GM23338 (cell line): ENCODE results near the gene MCIDAS. TPM values are rescaled to one million over a fixed set of nuclear protein-coding genes. Genes with fewer than 3 reads are reported as not detected.

Source experiments
- ATAC-seq: fragments of 200-7000 bp; cut with Tn5 transposase; 3 replicates; pipeline ENCODE4 v1.9.1; 2020
- DNase-seq: peaks from one replicate; pipeline ENCODE4 v3.0.0-alpha.2; 2015; ENCODE audit warnings: low spot score
- H2AFZ ChIP-seq: fragments of 200-600 bp; sonication (generic); 2 replicates; pipeline ENCODE4 v1.8.0; 2016; ENCODE audit warnings: antibody characterized with exemption, mild to moderate bottlenecking, moderate library complexity
- H3F3A ChIP-seq: fragments of 200-600 bp; sonication (generic); replicated peaks from 2 replicates; pipeline ENCODE4 v1.8.0; 2017; ENCODE audit warnings: antibody characterized with exemption, mixed run types, low read depth
- H3K27ac ChIP-seq: fragments of 200-600 bp; sonication (generic); 2 replicates; pipeline ENCODE4 v1.6.1; 2016; ENCODE audit warnings: low read depth
- H3K27me3 ChIP-seq: fragments of 200-600 bp; sonication (generic); 2 replicates; pipeline ENCODE4 v1.8.0; 2016; ENCODE audit warnings: mild to moderate bottlenecking, mixed run types, moderate library complexity; ENCODE audit not compliant: insufficient read depth
- H3K36me3 ChIP-seq: fragments of 200-600 bp; sonication (generic); 2 replicates; pipeline ENCODE4 v1.8.0; 2016; ENCODE audit warnings: mild to moderate bottlenecking; ENCODE audit not compliant: insufficient read depth
- H3K4me1 ChIP-seq: fragments of 200-600 bp; sonication (generic); 2 replicates; pipeline ENCODE4 v1.8.0; 2016; ENCODE audit warnings: mild to moderate bottlenecking, moderate library complexity; ENCODE audit not compliant: insufficient read depth
- H3K4me2 ChIP-seq: fragments of 200-600 bp; sonication (generic); 2 replicates; pipeline ENCODE4 v1.7.1; 2017; ENCODE audit warnings: mixed run types
- H3K4me3 ChIP-seq: fragments of 200-600 bp; sonication (generic); 2 replicates; pipeline ENCODE4 v1.6.1; 2016; ENCODE audit warnings: mixed run types
- H3K79me2 ChIP-seq: fragments of 200-600 bp; sonication (generic); replicated peaks from 2 replicates; pipeline ENCODE4 v1.8.0; 2017; ENCODE audit warnings: mild to moderate bottlenecking; ENCODE audit not compliant: insufficient read depth
- H3K9me2 ChIP-seq: fragments of 200-600 bp; sonication (generic); 2 replicates; pipeline ENCODE4 v1.8.0; 2017; ENCODE audit not compliant: insufficient read depth
- H4K20me1 ChIP-seq: fragments of 200-600 bp; sonication (generic); replicated peaks from 2 replicates; pipeline ENCODE4 v1.8.0; 2017; ENCODE audit warnings: mild to moderate bottlenecking; ENCODE audit not compliant: insufficient read depth
- H3K27ac Mint-ChIP-seq: 2 replicates; pipeline ENCODE4 v1.8.0; 2020; ENCODE audit warnings: inconsistent platforms, mild to moderate bottlenecking, moderate library complexity, mixed read lengths
- H3K27me3 Mint-ChIP-seq: 3 replicates; pipeline ENCODE4 v1.8.0; 2022; ENCODE audit warnings: low read depth, mild to moderate bottlenecking, moderate library complexity, mixed read lengths, inconsistent platforms; ENCODE audit not compliant: insufficient read depth, poor library complexity
- H3K36me3 Mint-ChIP-seq: 3 replicates; pipeline ENCODE4 v1.8.0; 2021; ENCODE audit warnings: low read depth, mild to moderate bottlenecking, inconsistent platforms, moderate library complexity, mixed read lengths
- H3K4me1 Mint-ChIP-seq: 3 replicates; pipeline ENCODE4 v1.8.0; 2020; ENCODE audit warnings: mild to moderate bottlenecking, inconsistent platforms, mixed read lengths
- H3K4me3 Mint-ChIP-seq: 3 replicates; pipeline ENCODE4 v1.8.0; 2021; ENCODE audit warnings: moderate library complexity, mild to moderate bottlenecking, inconsistent platforms, mixed read lengths
- H3K9me3 Mint-ChIP-seq: 3 replicates; pipeline ENCODE4 v1.8.0; 2020; ENCODE audit warnings: moderate library complexity, mild to moderate bottlenecking, inconsistent platforms, mixed read lengths
- CREB1 ChIP-seq: fragments of 250-450 bp; sonication (Bioruptor Pico); IDR thresholded peaks from 2 replicates; pipeline ENCODE4 v1.5.0; 2020; ENCODE audit warnings: low read depth, mild to moderate bottlenecking, moderate library complexity
- EZH2 ChIP-seq: fragments of 200-600 bp; sonication (generic); IDR thresholded peaks from one replicate; pipeline ENCODE4 v1.8.0; 2017; ENCODE audit warnings: antibody characterized with exemption, mild to moderate bottlenecking, low read depth; ENCODE audit not compliant: unreplicated experiment
- EZH2phosphoT487 ChIP-seq: fragments of 200-600 bp; sonication (generic); IDR thresholded peaks from one replicate; pipeline ENCODE4 v1.8.1; 2018; ENCODE audit warnings: antibody characterized with exemption; ENCODE audit not compliant: unreplicated experiment
- JUNB ChIP-seq: IDR thresholded peaks from one replicate; pipeline ENCODE4 v1.6.1; 2016; ENCODE audit warnings: antibody characterized with exemption; ENCODE audit not compliant: unreplicated experiment
- NANOG ChIP-seq: IDR thresholded peaks from 2 replicates; pipeline ENCODE4 v1.6.1; 2016; ENCODE audit warnings: antibody characterized with exemption, borderline replicate concordance
- POLR2AphosphoS5 ChIP-seq: IDR thresholded peaks from 2 replicates; pipeline ENCODE4 v1.6.1; 2016; ENCODE audit warnings: antibody characterized with exemption, low read depth
- ZNF114 ChIP-seq: fragments of 250-450 bp; sonication (Bioruptor Pico); IDR thresholded peaks from 2 replicates; pipeline ENCODE4 v1.5.0; 2020; ENCODE audit warnings: mild to moderate bottlenecking, moderate library complexity
- ZNF331 ChIP-seq: fragments of 250-450 bp; sonication (Bioruptor Pico); IDR thresholded peaks from 2 replicates; pipeline ENCODE4 v1.5.0; 2020; ENCODE audit warnings: low read depth, mild to moderate bottlenecking, moderate library complexity
- polyA plus RNA-seq: library from polyadenylated mRNA; unstranded; fragments of >200 nt; fragmentation: Nextera tagmentation; extraction: Ambion mirVana; gene quantifications from 2 replicates; pipeline ENCODE4 v1.2.1, GENCODE V29; 2016
- total RNA-seq: library from RNA; depleted of rRNA; stranded (reverse); fragments of >200 nt; shearing (Covaris generic); gene quantifications from 2 replicates; pipeline ENCODE4 v1.2.3, GENCODE V29; 2014
- TF ChIP-seq, protein P1 (sequence below): IDR thresholded peaks from 2 replicates; pipeline ENCODE4 v1.6.1; 2016; ENCODE audit warnings: antibody characterized with exemption
- TF ChIP-seq, protein P2 (sequence below), 2 experiments: fragments of 200-600 bp in 1 of 2; sonication (generic) in 1 of 2; conservative IDR thresholded peaks; 2 replicates each; pipeline versions ENCODE4 v1.5.1 to v1.6.1; 2016 to 2017; ENCODE audit warnings: antibody characterized with exemption in 2 of 2, low read depth in 2 of 2, mild to moderate bottlenecking in 2 of 2, moderate library complexity in 1 of 2

The MCIDAS gene
- total and polyA plus RNA-seq, 2 experiments from 2014 or later: not detected

DNA sequence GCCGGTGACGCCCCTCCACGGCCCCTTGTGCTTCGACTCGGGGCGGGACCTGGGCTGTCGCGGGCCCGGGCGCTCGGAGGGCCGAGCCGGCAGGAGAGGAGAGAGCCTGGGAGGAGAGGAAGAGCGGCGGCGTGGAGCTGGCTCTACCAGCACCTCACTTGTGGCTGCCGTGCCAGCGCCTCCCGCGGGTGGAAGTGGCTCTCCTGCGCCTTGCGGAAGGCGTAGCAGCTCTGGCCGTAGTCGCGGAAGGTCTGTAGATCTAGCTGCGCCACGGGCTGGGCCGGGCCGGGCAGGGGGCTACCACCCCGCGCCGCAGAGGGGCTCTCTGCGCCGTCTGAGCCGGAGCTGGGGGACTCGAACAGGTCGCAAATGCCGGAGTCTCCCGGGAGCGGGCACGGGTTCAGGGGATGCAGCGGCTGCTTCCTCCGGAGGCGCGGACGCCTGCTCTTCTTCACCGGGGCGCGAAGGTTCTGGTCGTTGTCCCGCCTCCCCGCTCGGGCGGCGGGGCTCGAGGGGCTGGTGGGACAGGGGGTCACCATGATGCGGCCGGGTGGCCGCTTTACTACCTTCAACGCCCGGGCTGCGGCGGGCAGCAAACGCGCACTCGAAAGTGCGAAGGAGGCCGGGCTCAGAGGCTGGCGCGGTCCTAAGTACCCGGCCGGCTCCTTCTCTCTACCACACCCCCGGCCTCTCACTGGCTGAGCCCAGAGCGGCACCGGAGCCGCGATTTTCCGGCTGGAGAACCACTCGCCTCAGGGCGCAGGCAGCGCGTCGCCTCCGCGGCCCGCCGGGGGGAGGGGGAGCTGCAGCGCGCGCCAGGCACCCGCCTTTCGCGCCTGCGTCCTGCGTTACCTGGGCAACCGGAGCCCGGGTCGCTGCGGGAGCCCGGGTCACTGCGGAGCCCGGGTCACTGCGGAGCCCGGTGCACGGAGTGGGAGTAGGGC is 6.1 kb upstream of the MCIDAS start, which contains the start of gene CCNO (continued):
- TF ChIP-seq ZNF114 (CRISPR knock-in tag) (no peak), JUNB (no peak), EZH2phosphoT487 (peak; percentile 55), NANOG (no peak), EZH2 (peak; percentile 90), POLR2AphosphoS5 (no peak), CREB1 (CRISPR knock-in tag) (peak; percentile 48; the same call in 1 of the 2 replicates)
- TF ChIP-seq, protein P1, sequence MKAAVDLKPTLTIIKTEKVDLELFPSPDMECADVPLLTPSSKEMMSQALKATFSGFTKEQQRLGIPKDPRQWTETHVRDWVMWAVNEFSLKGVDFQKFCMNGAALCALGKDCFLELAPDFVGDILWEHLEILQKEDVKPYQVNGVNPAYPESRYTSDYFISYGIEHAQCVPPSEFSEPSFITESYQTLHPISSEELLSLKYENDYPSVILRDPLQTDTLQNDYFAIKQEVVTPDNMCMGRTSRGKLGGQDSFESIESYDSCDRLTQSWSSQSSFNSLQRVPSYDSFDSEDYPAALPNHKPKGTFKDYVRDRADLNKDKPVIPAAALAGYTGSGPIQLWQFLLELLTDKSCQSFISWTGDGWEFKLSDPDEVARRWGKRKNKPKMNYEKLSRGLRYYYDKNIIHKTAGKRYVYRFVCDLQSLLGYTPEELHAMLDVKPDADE: no peak

DNA sequence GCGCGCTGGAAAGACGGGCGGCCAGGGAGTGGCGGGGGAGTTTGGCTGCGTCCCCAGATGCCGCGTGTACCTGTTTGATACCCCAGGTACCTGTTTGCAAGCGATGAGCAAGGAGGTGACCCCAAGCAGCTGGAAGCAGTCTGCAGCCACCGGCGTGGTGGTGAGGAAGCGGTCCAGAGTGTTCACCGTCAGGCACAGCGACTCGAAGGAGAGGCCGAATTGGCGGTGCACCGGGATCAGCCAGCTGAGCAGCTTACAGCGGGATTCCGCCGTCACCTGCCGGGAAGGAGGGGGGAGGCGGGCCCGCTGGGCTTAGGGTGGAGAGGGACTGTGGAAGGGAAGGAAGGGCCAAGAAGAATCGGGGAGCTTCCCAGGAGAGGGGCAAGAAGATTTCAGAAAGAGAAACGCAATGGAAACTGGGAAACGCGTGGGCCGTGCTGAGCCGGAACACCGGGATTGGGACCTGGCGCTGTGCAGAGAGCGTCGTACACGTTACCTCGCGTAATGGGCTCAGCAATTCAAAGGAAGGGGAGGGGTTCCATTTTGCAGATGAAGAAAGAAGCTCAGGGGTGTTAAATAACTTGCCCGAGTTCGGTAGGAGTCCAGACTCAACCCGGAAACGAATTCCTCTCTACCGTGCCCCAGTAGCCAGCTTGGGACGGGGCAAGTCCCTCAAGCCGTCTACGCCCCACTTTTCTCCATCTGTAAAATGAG is 5.3 kb upstream of the MCIDAS start:
- Histone ChIP-seq H3F3A (peaks cover 30% of the 10 kb centered on the region), H3K27ac (no peak overlapping the region), H3K4me3 (peak overlapping the region; percentile 74), H3K27me3 (peaks cover 100% of the 10 kb centered on the region), H3K9me2 (no peaks in the 10 kb centered on the region), H3K4me1 (peaks cover 34% of the 10 kb centered on the region), H4K20me1 (peaks cover 38% of the 10 kb centered on the region), H3K4me2 (peak overlapping the region; percentile 95), H3K79me2 (no peaks in the 10 kb centered on the region), H3K36me3 (no peaks in the 10 kb centered on the region; the same call in 1 of the 2 replicates), H2AFZ (peak overlapping the region; percentile 98)
- TF ChIP-seq NANOG (no peak), ZNF331 (CRISPR knock-in tag) (no peak), CREB1 (CRISPR knock-in tag) (0 out of 2 replicates have a peak, but pooled peaks have one; percentile 14), EZH2phosphoT487 (peak; percentile 92), EZH2 (peak; percentile 69)
- TF ChIP-seq, protein P2, sequence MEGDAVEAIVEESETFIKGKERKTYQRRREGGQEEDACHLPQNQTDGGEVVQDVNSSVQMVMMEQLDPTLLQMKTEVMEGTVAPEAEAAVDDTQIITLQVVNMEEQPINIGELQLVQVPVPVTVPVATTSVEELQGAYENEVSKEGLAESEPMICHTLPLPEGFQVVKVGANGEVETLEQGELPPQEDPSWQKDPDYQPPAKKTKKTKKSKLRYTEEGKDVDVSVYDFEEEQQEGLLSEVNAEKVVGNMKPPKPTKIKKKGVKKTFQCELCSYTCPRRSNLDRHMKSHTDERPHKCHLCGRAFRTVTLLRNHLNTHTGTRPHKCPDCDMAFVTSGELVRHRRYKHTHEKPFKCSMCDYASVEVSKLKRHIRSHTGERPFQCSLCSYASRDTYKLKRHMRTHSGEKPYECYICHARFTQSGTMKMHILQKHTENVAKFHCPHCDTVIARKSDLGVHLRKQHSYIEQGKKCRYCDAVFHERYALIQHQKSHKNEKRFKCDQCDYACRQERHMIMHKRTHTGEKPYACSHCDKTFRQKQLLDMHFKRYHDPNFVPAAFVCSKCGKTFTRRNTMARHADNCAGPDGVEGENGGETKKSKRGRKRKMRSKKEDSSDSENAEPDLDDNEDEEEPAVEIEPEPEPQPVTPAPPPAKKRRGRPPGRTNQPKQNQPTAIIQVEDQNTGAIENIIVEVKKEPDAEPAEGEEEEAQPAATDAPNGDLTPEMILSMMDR (conservative IDR thresholded peaks at IDR 0.05; ENCODE audit: low read depth in 2 of 2): no peak
- DNase-seq (peak; percentile 69), ATAC-seq (peak; percentile 18)
- peaks cover 27% of the 10 kb centered on the region for H3K4me1 Mint-ChIP-seq
- H3K27ac Mint-ChIP-seq: no peak overlapping the region
- H3K9me3 Mint-ChIP-seq: peaks cover 5% of the 10 kb centered on the region
- H3K4me3 Mint-ChIP-seq: peak overlapping the region; percentile 88
- peaks cover 95% of the 10 kb centered on the region for H3K27me3 Mint-ChIP-seq
- H3K36me3 Mint-ChIP-seq: peaks cover 3% of the 10 kb centered on the region; the same call in 1 of the 3 replicates
